WTC11 (cell line): ENCODE data around the gene DDX5.
"Not testable (repeated sequence)": the region's sequence is repeated elsewhere in the genome, so short reads cannot be mapped to it uniquely, and the experiment has no call there.

Experiments
- CREB1 ChIP-seq: sonication (generic); formaldehyde crosslinking; IDR thresholded peaks from 2 replicates; pipeline ENCODE4 v1.8.0; 2023; ENCODE audit warnings: mild to moderate bottlenecking, missing genetic modification reagents
- EMX1 ChIP-seq: fragments of 250-450 bp; sonication (Bioruptor Pico); IDR thresholded peaks from 2 replicates; pipeline ENCODE4 v1.8.0; 2021; ENCODE audit warnings: mild to moderate bottlenecking
- KAT7 ChIP-seq: sonication (generic); formaldehyde crosslinking; IDR thresholded peaks from 2 replicates; pipeline ENCODE4 v1.8.1; 2023; ENCODE audit warnings: missing genetic modification reagents, mild to moderate bottlenecking, borderline replicate concordance
- NR3C1 ChIP-seq: sonication (generic); formaldehyde crosslinking; conservative IDR thresholded peaks from 2 replicates; pipeline ENCODE4 v1.8.1; 2023; ENCODE audit warnings: low read depth, mild to moderate bottlenecking, missing genetic modification reagents
- TEAD4 ChIP-seq: sonication (generic); formaldehyde crosslinking; IDR thresholded peaks from 2 replicates; pipeline ENCODE4 v1.8.0; 2022; ENCODE audit warnings: mild to moderate bottlenecking, missing genetic modification reagents
- TF ChIP-seq, protein P1 (sequence below): sonication (generic); formaldehyde crosslinking; IDR thresholded peaks from 2 replicates; pipeline ENCODE4 v1.8.0; 2023; ENCODE audit warnings: missing genetic modification reagents, mild to moderate bottlenecking, borderline replicate concordance
- TF ChIP-seq, protein P2 (sequence below): sonication (generic); formaldehyde crosslinking; IDR thresholded peaks from 2 replicates; pipeline ENCODE4 v1.8.0; 2022; ENCODE audit warnings: mild to moderate bottlenecking, missing genetic modification reagents
- TF ChIP-seq, protein P3 (sequence below): fragments of 200-600 bp; IDR thresholded peaks from 2 replicates; pipeline ENCODE4 v1.8.0; 2022; ENCODE audit warnings: antibody characterized with exemption
- TF ChIP-seq, protein P4 (sequence below): sonication (generic); formaldehyde crosslinking; IDR thresholded peaks from 2 replicates; pipeline ENCODE4 v1.8.1; 2023; ENCODE audit warnings: mild to moderate bottlenecking, missing genetic modification reagents, moderate library complexity

DNA sequence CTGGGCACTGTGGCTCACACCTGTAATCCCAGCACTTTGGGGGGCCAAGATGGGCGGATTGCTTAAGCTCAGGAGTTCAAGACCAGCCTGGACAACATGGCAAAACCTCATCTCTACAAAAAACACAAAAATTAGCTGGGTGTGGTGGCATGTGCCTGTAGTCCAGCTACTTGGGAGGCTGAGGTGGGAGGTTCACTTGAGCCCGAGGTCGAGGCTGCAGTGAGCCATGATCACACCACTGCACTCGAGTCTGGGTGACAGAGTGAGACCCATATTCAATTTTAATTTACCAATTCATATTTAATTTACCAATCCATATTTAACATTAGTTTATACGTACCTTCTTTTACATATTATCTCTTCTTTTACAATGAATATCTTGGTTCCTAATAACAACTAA lies 10.8 kb downstream of the DDX5 start:
- TF ChIP-seq, protein P1, sequence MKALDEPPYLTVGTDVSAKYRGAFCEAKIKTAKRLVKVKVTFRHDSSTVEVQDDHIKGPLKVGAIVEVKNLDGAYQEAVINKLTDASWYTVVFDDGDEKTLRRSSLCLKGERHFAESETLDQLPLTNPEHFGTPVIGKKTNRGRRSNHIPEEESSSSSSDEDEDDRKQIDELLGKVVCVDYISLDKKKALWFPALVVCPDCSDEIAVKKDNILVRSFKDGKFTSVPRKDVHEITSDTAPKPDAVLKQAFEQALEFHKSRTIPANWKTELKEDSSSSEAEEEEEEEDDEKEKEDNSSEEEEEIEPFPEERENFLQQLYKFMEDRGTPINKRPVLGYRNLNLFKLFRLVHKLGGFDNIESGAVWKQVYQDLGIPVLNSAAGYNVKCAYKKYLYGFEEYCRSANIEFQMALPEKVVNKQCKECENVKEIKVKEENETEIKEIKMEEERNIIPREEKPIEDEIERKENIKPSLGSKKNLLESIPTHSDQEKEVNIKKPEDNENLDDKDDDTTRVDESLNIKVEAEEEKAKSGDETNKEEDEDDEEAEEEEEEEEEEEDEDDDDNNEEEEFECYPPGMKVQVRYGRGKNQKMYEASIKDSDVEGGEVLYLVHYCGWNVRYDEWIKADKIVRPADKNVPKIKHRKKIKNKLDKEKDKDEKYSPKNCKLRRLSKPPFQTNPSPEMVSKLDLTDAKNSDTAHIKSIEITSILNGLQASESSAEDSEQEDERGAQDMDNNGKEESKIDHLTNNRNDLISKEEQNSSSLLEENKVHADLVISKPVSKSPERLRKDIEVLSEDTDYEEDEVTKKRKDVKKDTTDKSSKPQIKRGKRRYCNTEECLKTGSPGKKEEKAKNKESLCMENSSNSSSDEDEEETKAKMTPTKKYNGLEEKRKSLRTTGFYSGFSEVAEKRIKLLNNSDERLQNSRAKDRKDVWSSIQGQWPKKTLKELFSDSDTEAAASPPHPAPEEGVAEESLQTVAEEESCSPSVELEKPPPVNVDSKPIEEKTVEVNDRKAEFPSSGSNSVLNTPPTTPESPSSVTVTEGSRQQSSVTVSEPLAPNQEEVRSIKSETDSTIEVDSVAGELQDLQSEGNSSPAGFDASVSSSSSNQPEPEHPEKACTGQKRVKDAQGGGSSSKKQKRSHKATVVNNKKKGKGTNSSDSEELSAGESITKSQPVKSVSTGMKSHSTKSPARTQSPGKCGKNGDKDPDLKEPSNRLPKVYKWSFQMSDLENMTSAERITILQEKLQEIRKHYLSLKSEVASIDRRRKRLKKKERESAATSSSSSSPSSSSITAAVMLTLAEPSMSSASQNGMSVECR (CRISPR knock-in tag): not testable (repeated sequence)
- TF ChIP-seq, protein P2, sequence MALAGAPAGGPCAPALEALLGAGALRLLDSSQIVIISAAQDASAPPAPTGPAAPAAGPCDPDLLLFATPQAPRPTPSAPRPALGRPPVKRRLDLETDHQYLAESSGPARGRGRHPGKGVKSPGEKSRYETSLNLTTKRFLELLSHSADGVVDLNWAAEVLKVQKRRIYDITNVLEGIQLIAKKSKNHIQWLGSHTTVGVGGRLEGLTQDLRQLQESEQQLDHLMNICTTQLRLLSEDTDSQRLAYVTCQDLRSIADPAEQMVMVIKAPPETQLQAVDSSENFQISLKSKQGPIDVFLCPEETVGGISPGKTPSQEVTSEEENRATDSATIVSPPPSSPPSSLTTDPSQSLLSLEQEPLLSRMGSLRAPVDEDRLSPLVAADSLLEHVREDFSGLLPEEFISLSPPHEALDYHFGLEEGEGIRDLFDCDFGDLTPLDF (CRISPR knock-in tag): not testable (repeated sequence)
- TF ChIP-seq NR3C1 (CRISPR knock-in tag); CREB1; KAT7 (CRISPR knock-in tag); EMX1 (CRISPR knock-in tag); TEAD4 (CRISPR knock-in tag): not testable (repeated sequence)
- TF ChIP-seq, protein P3, sequence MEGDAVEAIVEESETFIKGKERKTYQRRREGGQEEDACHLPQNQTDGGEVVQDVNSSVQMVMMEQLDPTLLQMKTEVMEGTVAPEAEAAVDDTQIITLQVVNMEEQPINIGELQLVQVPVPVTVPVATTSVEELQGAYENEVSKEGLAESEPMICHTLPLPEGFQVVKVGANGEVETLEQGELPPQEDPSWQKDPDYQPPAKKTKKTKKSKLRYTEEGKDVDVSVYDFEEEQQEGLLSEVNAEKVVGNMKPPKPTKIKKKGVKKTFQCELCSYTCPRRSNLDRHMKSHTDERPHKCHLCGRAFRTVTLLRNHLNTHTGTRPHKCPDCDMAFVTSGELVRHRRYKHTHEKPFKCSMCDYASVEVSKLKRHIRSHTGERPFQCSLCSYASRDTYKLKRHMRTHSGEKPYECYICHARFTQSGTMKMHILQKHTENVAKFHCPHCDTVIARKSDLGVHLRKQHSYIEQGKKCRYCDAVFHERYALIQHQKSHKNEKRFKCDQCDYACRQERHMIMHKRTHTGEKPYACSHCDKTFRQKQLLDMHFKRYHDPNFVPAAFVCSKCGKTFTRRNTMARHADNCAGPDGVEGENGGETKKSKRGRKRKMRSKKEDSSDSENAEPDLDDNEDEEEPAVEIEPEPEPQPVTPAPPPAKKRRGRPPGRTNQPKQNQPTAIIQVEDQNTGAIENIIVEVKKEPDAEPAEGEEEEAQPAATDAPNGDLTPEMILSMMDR: not testable (repeated sequence)
- TF ChIP-seq, protein P4, sequence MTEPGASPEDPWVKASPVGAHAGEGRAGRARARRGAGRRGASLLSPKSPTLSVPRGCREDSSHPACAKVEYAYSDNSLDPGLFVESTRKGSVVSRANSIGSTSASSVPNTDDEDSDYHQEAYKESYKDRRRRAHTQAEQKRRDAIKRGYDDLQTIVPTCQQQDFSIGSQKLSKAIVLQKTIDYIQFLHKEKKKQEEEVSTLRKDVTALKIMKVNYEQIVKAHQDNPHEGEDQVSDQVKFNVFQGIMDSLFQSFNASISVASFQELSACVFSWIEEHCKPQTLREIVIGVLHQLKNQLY: not testable (repeated sequence)
